B cell (primary cell): Measurements from ENCODE around the gene EFCAB14. TPM values are rescaled to one million over a fixed set of nuclear protein-coding genes. Genes with fewer than 3 reads are reported as not detected.

Experiments used
- ATAC-seq: fragments of 200-7000 bp; cut with Tn5 transposase; one replicate; pipeline ENCODE4 v1.10.0; 2021; ENCODE audit warnings: low read depth, mild to moderate bottlenecking, moderate number of reproducible peaks, moderate library complexity
- CTCF ChIA-PET: fragments of 350-600 bp; sonication (Branson Sonifier 250); formaldehyde crosslinking; loops from one replicate; lab custom pipeline; 2021; ENCODE audit warnings: antibody characterized with exemption, inconsistent platforms; lab: Charles Lee
- POLR2A ChIA-PET: fragments of 350-600 bp; sonication (Branson Sonifier 250); formaldehyde crosslinking; loops from one replicate; lab custom pipeline; 2021; ENCODE audit warnings: antibody characterized with exemption; lab: Charles Lee
- DNase-seq: peaks from one replicate; pipeline ENCODE4 v3.0.0; 2013
- H2AFZ ChIP-seq: 2 replicates; pipeline ENCODE4 v1.6.1; 2012; ENCODE audit warnings: mild to moderate bottlenecking, low read depth, low read length; ENCODE audit not compliant: insufficient read depth, poor library complexity, severe bottlenecking
- H3K27ac ChIP-seq, 2 donors: 1 replicate in 1 of 2; 2 replicates in 1 of 2; pipeline ENCODE4 v1.5.1; 2012 to 2013; ENCODE audit warnings: low read length in 2 of 2, mild to moderate bottlenecking in 2 of 2, moderate library complexity in 1 of 2
- H3K27me3 ChIP-seq, 4 experiments: fragments of 200-600 bp in 1 of 4; sonication (generic) in 1 of 4; replicated peaks in 1 of 4; 1 replicate in 2 of 4; 2 replicates in 2 of 4; pipeline versions ENCODE4 v1.6.1 to v1.7.0; 2013 to 2016; ENCODE audit warnings: low read length in 3 of 4, mild to moderate bottlenecking in 2 of 4, mixed read lengths in 1 of 4, moderate library complexity in 1 of 4; ENCODE audit not compliant: insufficient read depth in 4 of 4, control insufficient read depth in 3 of 4; ENCODE audit errors: control extremely low read depth in 1 of 4
- H3K36me3 ChIP-seq, 2 experiments: replicated peaks in 1 of 2; 1 replicate in 1 of 2; 2 replicates in 1 of 2; pipeline versions ENCODE4 v1.6.1 to v1.7.1; 2013; ENCODE audit warnings: low read length in 1 of 2; ENCODE audit not compliant: insufficient read depth in 2 of 2, control insufficient read depth in 1 of 2; ENCODE audit errors: control extremely low read depth in 1 of 2, extremely low read depth in 1 of 2
- H3K4me1 ChIP-seq, 2 donors: fragments of 200-600 bp in 1 of 2; sonication (generic) in 1 of 2; 1 replicate in 1 of 2; 2 replicates in 1 of 2; pipeline versions ENCODE4 v1.5.1 to v1.6.1; 2013 to 2017; ENCODE audit warnings: low read length in 2 of 2; ENCODE audit not compliant: control insufficient read depth in 2 of 2, insufficient read depth in 2 of 2
- H3K4me2 ChIP-seq: replicated peaks from 2 replicates; pipeline ENCODE3; 2012; ENCODE audit warnings: mild to moderate bottlenecking, low read depth, low read length; ENCODE audit not compliant: poor library complexity, severe bottlenecking
- H3K4me3 ChIP-seq, 5 experiments: fragments of 200-600 bp in 1 of 5; sonication (generic) in 1 of 5; 1 replicate in 3 of 5; 2 replicates in 2 of 5; pipeline versions ENCODE4 v1.5.1 to v1.7.0; 2011 to 2016; ENCODE audit warnings: low read length in 4 of 5, mild to moderate bottlenecking in 4 of 5, low read depth in 2 of 5, control low read depth in 1 of 5, moderate library complexity in 1 of 5; ENCODE audit not compliant: insufficient read depth in 1 of 5; ENCODE audit errors: control extremely low read depth in 1 of 5, extremely low read depth in 1 of 5
- H3K79me2 ChIP-seq: fragments of 200-600 bp; sonication (generic); one replicate; pipeline ENCODE4 v1.6.0; 2016; ENCODE audit warnings: low read length; ENCODE audit not compliant: control insufficient read depth, insufficient read depth
- H3K9ac ChIP-seq: fragments of 200-600 bp; sonication (generic); 2 replicates; pipeline ENCODE4 v1.6.1; 2017; ENCODE audit warnings: mild to moderate bottlenecking, low read length, moderate library complexity
- H3K9me3 ChIP-seq, 3 donors: one replicate each; pipeline versions ENCODE4 v1.6.1 to v1.7.1; 2013; ENCODE audit warnings: low read length in 2 of 3; ENCODE audit not compliant: control insufficient read depth in 2 of 3, insufficient read depth in 1 of 3; ENCODE audit errors: control extremely low read depth in 1 of 3
- H4K20me1 ChIP-seq: 2 replicates; pipeline ENCODE4 v1.6.0; 2012; ENCODE audit warnings: mild to moderate bottlenecking, low read length; ENCODE audit not compliant: insufficient read depth, control insufficient read depth, poor library complexity, severe bottlenecking
- H3K27ac Mint-ChIP-seq: one replicate; pipeline ENCODE4 v1.8.0; 2021; ENCODE audit warnings: mixed read lengths
- H3K27me3 Mint-ChIP-seq: one replicate; pipeline ENCODE4 v1.8.0; 2021; ENCODE audit warnings: mixed read lengths
- H3K4me1 Mint-ChIP-seq: one replicate; pipeline ENCODE4 v1.8.0; 2021; ENCODE audit warnings: mixed read lengths
- H3K4me3 Mint-ChIP-seq: one replicate; pipeline ENCODE4 v1.8.0; 2021; ENCODE audit warnings: mixed read lengths
- H3K9me3 Mint-ChIP-seq: one replicate; pipeline ENCODE4 v1.8.0; 2022; ENCODE audit warnings: mixed read lengths; ENCODE audit not compliant: insufficient read depth
- CTCF ChIP-seq: fragments of 200-600 bp; IDR thresholded peaks from one replicate; pipeline ENCODE4 v1.8.0; 2022; ENCODE audit warnings: antibody characterized with exemption, mild to moderate bottlenecking
- EZH2 ChIP-seq: IDR thresholded peaks from 2 replicates; pipeline ENCODE4 v1.6.1; 2012; ENCODE audit warnings: borderline replicate concordance, low read depth, mild to moderate bottlenecking, moderate library complexity, low read length; ENCODE audit not compliant: insufficient read depth, poor library complexity, severe bottlenecking
- WGBS: methylation state at CpG from one replicate; pipeline ENCODE4 v1.1.5; 2013; ENCODE audit warnings: missing lambda C conversion rate; ENCODE audit not compliant: insufficient coverage; 5-methylcytosine and 5-hydroxymethylcytosine counted together
- intact Hi-C: fragments of 100-400 bp; cut with micrococcal nuclease; formaldehyde crosslinking; loops from one replicate; pipeline ENCODE4 v1.10.0; 2022
- polyA plus RNA-seq: library from polyadenylated mRNA; depleted of rRNA; stranded (reverse); fragments of >200 nt; gene quantifications from 2 replicates; pipeline ENCODE4 v1.2.3, GENCODE V29; 2012
- total RNA-seq, 2 donors: library from RNA; stranded (reverse); fragments of 120-200 nt in 1 of 2; gene quantifications; 1 replicate in 1 of 2; 2 replicates in 1 of 2; pipeline versions ENCODE4 v1.2.3 to v1.2.4, GENCODE V29; 2013 to 2022

Gene EFCAB14
- total and polyA plus RNA-seq, 2 donors (not counting 1 experiment from before 2014, with no cell fraction given): 22.8 to 98.8 TPM

GRCh38 chr1:46679789-46680573 lies 38.9 kb downstream of the EFCAB14 start:
- H3K27ac ChIP-seq: no peak overlapping the region
- intact Hi-C loops: loop anchor here (5.0 kb wide), 1 partner anchor 78 kb away; the partner anchor contains the start of gene MKNK1
- H3K9me3 ChIP-seq: no peaks in the 10 kb centered on the region
- POLR2A ChIA-PET: no interaction called here
- H2AFZ ChIP-seq: no peak overlapping the region
- 100% methylated on average over 1 of the region's 6 CpGs for WGBS
- no peak overlapping the region for H3K9ac ChIP-seq
- H3K27me3 Mint-ChIP-seq: no peaks in the 10 kb centered on the region
- H3K4me2 ChIP-seq: no peak overlapping the region
- no peak overlapping the region for H3K27ac Mint-ChIP-seq
- CTCF ChIA-PET: no interaction called here
- no peaks in the 10 kb centered on the region for H3K9me3 Mint-ChIP-seq
- H3K4me3 ChIP-seq: no peak overlapping the region
- H3K36me3 ChIP-seq: peaks cover 14 to 67% of the 10 kb centered on the region in 2 experiments
- H3K4me1 Mint-ChIP-seq: peaks cover 13% of the 10 kb centered on the region
- TF ChIP-seq EZH2 (no peak), CTCF (no peak)
- no peak for DNase-seq
- H3K27me3 ChIP-seq: no peaks in the 10 kb centered on the region
- ATAC-seq: no peak
- peaks cover 5 to 9% of the 10 kb centered on the region in 2 donors for H3K4me1 ChIP-seq
- no peaks in the 10 kb centered on the region for H4K20me1 ChIP-seq
- no peak overlapping the region for H3K4me3 Mint-ChIP-seq
- no peaks in the 10 kb centered on the region for H3K79me2 ChIP-seq

GRCh38 chr1:46677339-46677738 lies 41.6 kb downstream of the EFCAB14 start:
- TF ChIP-seq CTCF (no peak), EZH2 (no peak)
- Histone ChIP-seq H2AFZ (no peak overlapping the region), H3K79me2 (no peaks in the 10 kb centered on the region), H3K9me3 (no peaks in the 10 kb centered on the region), H3K9ac (no peak overlapping the region), H3K36me3 (peaks cover 18 to 50% of the 10 kb centered on the region in 2 experiments), H3K27ac (peak overlapping the region in 1 of 2 donors; percentile 61), H3K4me3 (no peak overlapping the region), H3K27me3 (no peaks in the 10 kb centered on the region), H4K20me1 (no peaks in the 10 kb centered on the region), H3K4me2 (no peak overlapping the region), H3K4me1 (peaks cover 5 to 9% of the 10 kb centered on the region in 2 donors)
- Mint-ChIP-seq H3K9me3 (no peaks in the 10 kb centered on the region), H3K4me1 (peaks cover 13% of the 10 kb centered on the region), H3K27me3 (no peaks in the 10 kb centered on the region), H3K27ac (no peak overlapping the region), H3K4me3 (no peak overlapping the region)
- intact Hi-C loops: loop anchor here (5.0 kb wide), 1 partner anchor 75 kb away; the partner anchor contains the start of gene MKNK1
- ATAC-seq (no peak), DNase-seq (no peak)
- no CpG with 5 or more reads among the region's 1 CpG for WGBS
- CTCF ChIA-PET: interaction anchor here (1.2 to 4.8 kb wide), 3 partner anchors 25 to 144 kb away, joined by 3 to 24 read pairs (median 7); no protein-coding TSS in a partner anchor
- POLR2A ChIA-PET: no interaction called here
